Adipocyte (in vitro differentiated cells): ENCODE measurements around the gene TIMMDC1.

Source experiments
- DNase-seq: peaks from one replicate; pipeline ENCODE4 v3.0.0-alpha.2; 2015; ENCODE audit warnings: low read depth
- H3K27me3 ChIP-seq: replicated peaks from 2 replicates; pipeline ENCODE4 v1.7.0; 2013; ENCODE audit warnings: mild to moderate bottlenecking, low read length, moderate library complexity; ENCODE audit not compliant: control insufficient read depth, insufficient read depth
- H3K36me3 ChIP-seq: 2 replicates; pipeline ENCODE4 v1.7.0; 2013; ENCODE audit warnings: low read length, mild to moderate bottlenecking, moderate library complexity; ENCODE audit not compliant: control insufficient read depth, insufficient read depth, severe bottlenecking
- H3K4me1 ChIP-seq: 2 replicates; pipeline ENCODE4 v1.7.0; 2013; ENCODE audit warnings: mild to moderate bottlenecking, low read length, moderate library complexity; ENCODE audit not compliant: control insufficient read depth, insufficient read depth
- H3K4me3 ChIP-seq: 2 replicates; pipeline ENCODE4 v1.7.0; 2013; ENCODE audit warnings: mild to moderate bottlenecking, low read length, moderate library complexity
- H3K9ac ChIP-seq: 2 replicates; pipeline ENCODE4 v1.7.0; 2013; ENCODE audit warnings: mild to moderate bottlenecking, low read length, moderate library complexity
- H3K9me3 ChIP-seq: 2 replicates; pipeline ENCODE4 v1.7.0; 2013; ENCODE audit warnings: mild to moderate bottlenecking, low read length, moderate library complexity; ENCODE audit not compliant: control insufficient read depth

Gene TIMMDC1

DNA sequence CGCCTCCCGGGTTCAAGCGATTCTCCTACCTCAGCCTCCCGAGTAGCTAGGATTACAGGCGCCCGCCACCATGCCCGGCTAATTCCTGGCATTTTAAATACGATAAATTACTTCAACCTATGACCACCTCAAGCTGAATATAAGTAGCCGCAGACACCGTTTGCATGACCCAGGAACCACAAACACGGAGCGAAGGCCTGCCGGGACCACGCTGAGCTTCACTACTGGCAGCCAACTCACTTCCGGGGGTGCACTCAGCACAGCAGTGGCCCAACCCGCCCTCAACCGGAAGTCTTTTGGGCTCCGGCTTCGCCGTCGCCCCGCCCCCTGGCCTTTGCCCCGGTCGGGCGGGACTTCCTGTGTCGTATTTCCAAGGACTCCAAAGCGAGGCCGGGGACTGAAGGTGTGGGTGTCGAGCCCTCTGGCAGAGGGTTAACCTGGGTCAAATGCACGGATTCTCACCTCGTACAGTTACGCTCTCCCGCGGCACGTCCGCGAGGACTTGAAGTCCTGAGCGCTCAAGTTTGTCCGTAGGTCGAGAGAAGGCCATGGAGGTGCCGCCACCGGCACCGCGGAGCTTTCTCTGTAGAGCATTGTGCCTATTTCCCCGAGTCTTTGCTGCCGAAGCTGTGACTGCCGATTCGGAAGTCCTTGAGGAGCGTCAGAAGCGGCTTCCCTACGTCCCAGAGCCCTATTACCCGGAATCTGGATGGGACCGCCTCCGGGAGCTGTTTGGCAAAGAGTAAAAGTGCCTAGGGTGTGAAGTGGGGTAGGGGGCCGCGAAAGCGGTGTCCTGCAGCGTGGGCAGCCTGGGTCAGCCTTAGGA, at the start of gene TIMMDC1:
Gene TIMMDC1, plus strand, starts transcription at position 362 of the 826 bp plus-strand sequence. Its CDS starts 187 bp downstream, at position 549.
- Histone ChIP-seq H3K27me3 (no peaks in the 10 kb centered on the region), H3K4me3 (peak within 1 kb of the TSS; percentile 93), H3K9me3 (no peaks in the 10 kb centered on the region), H3K36me3 (peaks cover 4% of the 10 kb centered on the region), H3K9ac (peak within 1 kb of the TSS; percentile 96), H3K4me1 (peaks cover 28% of the 10 kb centered on the region)
- peak; percentile 99 for DNase-seq

DNA sequence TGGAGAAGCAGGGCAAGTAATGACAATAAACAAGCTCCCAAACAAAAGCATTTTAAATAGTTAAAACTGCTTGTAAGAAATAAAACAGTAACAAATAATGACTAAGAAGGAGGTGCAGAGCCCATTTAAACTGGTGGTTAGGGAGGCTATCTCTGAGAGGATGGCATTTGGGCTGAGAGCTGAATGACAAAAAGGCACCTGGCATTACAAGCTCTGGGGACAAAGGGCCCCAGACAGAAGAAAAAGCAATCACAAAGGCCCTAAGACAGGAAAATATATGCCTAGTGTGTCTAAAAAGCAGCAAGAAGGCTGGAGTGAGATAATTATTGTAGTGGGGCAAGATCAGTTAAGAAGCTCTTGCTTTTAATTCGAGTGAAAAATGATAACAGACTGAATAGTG, 44.5 kb upstream of the TIMMDC1 start:
- Histone ChIP-seq H3K9ac (no peak overlapping the region), H3K4me3 (no peak overlapping the region), H3K27me3 (no peaks in the 10 kb centered on the region), H3K36me3 (peaks cover 94% of the 10 kb centered on the region), H3K9me3 (no peaks in the 10 kb centered on the region), H3K4me1 (peaks cover 27% of the 10 kb centered on the region)
- no peak for DNase-seq

DNA sequence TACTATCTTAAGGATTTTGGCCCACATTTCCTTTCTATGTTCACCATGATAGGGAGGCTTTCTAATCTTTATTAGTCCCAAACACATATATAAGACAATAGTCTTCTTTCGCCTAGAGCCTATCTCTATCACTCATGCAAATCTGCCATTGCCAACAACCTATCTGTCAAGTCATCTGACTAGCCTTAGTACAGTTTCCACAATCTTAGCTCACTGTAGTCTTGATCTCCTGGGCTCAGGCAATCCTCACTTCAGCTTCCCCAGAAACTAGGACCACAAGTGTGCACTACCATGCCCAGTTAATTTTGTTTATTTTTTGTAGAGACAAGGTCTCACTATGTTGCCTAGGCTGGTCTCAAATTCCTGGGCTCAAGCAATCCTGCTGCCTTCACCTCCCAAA, 41.9 kb upstream of the TIMMDC1 start:
- H3K36me3 ChIP-seq, result peaks cover 94% of the 10 kb centered on the region
- H3K9ac ChIP-seq, result peak overlapping the region; percentile 44
- H3K4me1 ChIP-seq, result peaks cover 53% of the 10 kb centered on the region
- peak overlapping the region; percentile 17 for H3K4me3 ChIP-seq
- no peaks in the 10 kb centered on the region for H3K9me3 ChIP-seq
- H3K27me3 ChIP-seq, result no peaks in the 10 kb centered on the region
- DNase-seq, result no peak

GRCh38 chr3:119457246-119457645, 41.1 kb upstream of the TIMMDC1 start:
- Histone ChIP-seq H3K4me1 (peaks cover 61% of the 10 kb centered on the region), H3K27me3 (no peaks in the 10 kb centered on the region), H3K36me3 (peaks cover 92% of the 10 kb centered on the region), H3K9me3 (no peaks in the 10 kb centered on the region), H3K9ac (peak overlapping the region; percentile 12), H3K4me3 (no peak overlapping the region)
- peak; percentile 19 for DNase-seq

GRCh38 chr3:119463171-119464169, 34.9 kb upstream of the TIMMDC1 start, which contains the start of gene TMEM39A:
TMEM39A (minus strand) TSS chr3:119463615; CDS start chr3:119462074, 1,541 bp downstream.
- peak; percentile 100 for DNase-seq
- Histone ChIP-seq H3K9ac (peak within 1 kb of the TSS; percentile 97), H3K27me3 (no peaks in the 10 kb centered on the region), H3K36me3 (peaks cover 34% of the 10 kb centered on the region), H3K4me1 (peaks cover 45% of the 10 kb centered on the region), H3K4me3 (peak within 1 kb of the TSS; percentile 94), H3K9me3 (no peaks in the 10 kb centered on the region)

DNA sequence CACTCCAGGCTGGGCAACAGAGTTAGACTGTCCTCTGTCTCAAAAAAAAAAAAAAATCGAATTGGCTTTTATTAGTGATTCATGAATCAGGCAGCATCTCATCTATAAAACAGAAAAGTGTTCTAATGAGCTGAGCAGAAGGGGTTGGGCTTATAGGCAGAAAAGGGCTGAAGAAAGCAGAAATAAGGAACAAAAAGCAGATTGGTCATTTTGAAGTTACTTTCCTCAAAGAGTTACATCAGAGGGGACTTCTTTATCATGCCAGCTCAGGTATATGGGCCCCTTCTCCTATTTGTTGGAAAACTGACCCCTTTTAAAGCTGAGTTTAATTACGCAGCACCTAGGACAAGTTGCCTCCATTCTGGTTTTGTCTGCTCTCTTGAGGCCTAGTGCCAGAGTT, 30.3 kb upstream of the TIMMDC1 start:
- peaks cover 21% of the 10 kb centered on the region for H3K4me1 ChIP-seq
- H3K27me3 ChIP-seq, result no peaks in the 10 kb centered on the region
- no peak for DNase-seq
- peak overlapping the region; percentile 97 for H3K4me3 ChIP-seq
- no peaks in the 10 kb centered on the region for H3K9me3 ChIP-seq
- H3K36me3 ChIP-seq, result peaks cover 12% of the 10 kb centered on the region
- H3K9ac ChIP-seq, result peak overlapping the region; percentile 94

GRCh38 chr3:119469418-119470189, 28.7 kb upstream of the TIMMDC1 start:
- DNase-seq, result peak; percentile 62
- peaks cover 20% of the 10 kb centered on the region for H3K36me3 ChIP-seq
- no peaks in the 10 kb centered on the region for H3K9me3 ChIP-seq

GRCh38 chr3:119470866-119471265, 27.5 kb upstream of the TIMMDC1 start:
- Histone ChIP-seq H3K4me1 (peaks cover 16% of the 10 kb centered on the region), H3K27me3 (no peaks in the 10 kb centered on the region), H3K36me3 (peaks cover 26% of the 10 kb centered on the region), H3K9me3 (no peaks in the 10 kb centered on the region), H3K9ac (no peak overlapping the region), H3K4me3 (no peak overlapping the region)
- DNase-seq, result no peak

More at GRCh38 chr3:119469418-119470189, 28.7 kb upstream of the TIMMDC1 start:
- Histone ChIP-seq H3K4me1 (peaks cover 16% of the 10 kb centered on the region), H3K27me3 (no peaks in the 10 kb centered on the region), H3K9ac (peak overlapping the region; percentile 94), H3K4me3 (peak overlapping the region; percentile 97)

DNA sequence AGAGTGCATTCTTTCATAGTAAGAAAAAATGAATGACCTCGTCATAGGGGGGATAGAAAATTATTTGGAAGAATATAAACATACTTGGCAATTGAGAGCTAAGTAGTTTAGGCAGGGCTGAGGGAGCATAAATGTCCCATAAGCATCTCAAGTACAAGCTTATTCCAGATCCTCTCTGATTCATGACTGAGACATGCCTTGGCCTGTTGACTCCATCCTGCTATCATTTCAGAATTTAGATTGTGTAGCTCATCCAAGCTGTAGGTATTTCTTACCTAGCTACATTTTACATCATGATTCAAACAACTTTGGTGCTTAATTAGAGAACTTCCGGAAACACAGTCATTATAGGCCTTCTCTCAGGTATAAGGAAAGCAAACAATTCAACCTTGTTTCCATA, 17.3 kb upstream of the TIMMDC1 start:
- Histone ChIP-seq H3K36me3 (peaks cover 46% of the 10 kb centered on the region), H3K4me1 (peaks cover 3% of the 10 kb centered on the region), H3K27me3 (no peaks in the 10 kb centered on the region), H3K9me3 (no peaks in the 10 kb centered on the region), H3K4me3 (no peak overlapping the region), H3K9ac (no peak overlapping the region)
- DNase-seq, result peak; percentile 19

DNA sequence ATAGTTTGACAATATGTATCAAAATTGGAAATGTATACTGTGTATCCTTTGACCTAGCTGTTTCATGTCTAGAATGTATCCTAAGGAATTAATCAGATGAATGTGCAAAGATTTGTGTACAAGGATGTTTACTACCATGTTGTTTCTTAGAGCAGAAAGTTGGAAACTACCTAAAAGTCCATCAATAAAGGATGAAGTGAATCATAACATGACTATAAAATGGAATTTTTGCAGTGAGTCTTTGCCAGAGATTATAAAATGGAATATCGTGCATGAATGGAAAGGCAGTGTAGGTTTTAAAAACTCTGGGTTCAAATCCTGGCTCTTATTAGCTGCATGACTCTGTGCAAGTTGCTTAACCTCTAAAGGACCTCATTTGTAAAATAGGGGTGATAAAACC, 15.2 kb upstream of the TIMMDC1 start:
- H3K4me3 ChIP-seq, result no peak overlapping the region
- no peak overlapping the region for H3K9ac ChIP-seq
- DNase-seq, result no peak
- H3K27me3 ChIP-seq, result no peaks in the 10 kb centered on the region
- H3K4me1 ChIP-seq, result peaks cover 3% of the 10 kb centered on the region
- peaks cover 49% of the 10 kb centered on the region for H3K36me3 ChIP-seq
- H3K9me3 ChIP-seq, result no peaks in the 10 kb centered on the region
